GM18858 (cell line): ENCODE measurements around the gene ZNF490.

Experiments
- ATAC-seq: cut with Tn5 transposase; IDR thresholded peaks from one replicate; pipeline ENCODE4 v1.9.1; 2021; ENCODE audit not compliant: unreplicated experiment

The ZNF490 gene

GRCh38 chr19:12546068-12546467, 64.5 kb downstream of the ZNF490 start:
- no peak for ATAC-seq

- no peak for ATAC-seq
Measured at GRCh38 chr19:12545267-12545666, 65.3 kb downstream of the ZNF490 start.

DNA sequence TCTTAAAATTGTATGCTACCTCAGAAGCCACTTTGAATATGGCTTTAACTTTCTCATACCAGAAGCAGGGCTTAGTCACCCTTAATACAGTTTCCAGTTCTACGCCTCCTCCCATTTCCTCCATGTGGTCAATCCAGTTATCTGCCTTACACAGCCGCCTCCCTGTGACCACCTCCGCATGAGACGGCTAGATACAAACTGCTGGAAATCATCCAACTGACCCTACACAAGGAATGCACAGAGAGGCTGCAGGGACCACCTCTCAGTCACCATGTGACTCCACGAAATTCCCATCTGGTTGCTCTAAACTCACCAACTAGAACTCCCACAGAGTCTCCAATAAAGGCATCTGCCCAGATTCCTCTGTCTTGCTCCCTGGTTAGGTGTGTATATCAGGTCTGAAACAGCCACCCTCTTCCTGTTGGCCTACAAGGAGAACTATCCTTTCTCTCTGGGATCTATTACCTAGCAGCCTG, 66.2 kb downstream of the ZNF490 start:
- ATAC-seq: no peak

DNA sequence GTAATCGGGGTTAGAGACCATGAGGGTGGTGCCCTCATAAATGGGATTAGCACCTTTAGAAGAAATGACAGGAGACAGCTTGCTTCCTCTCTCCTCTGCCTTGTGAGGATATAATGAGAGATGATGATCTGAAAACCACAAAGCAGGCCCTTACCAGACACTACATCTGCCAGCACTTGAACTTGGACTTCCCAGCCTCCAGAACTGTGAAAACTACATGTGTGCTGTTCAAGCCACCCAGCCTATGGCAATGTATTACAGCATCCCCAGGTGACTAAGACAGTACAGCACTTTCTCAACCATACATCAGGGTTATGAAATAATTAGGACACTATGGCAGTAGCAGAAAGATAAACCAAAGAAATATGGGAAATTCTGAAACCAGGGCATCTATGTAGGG, 66.8 kb downstream of the ZNF490 start:
- no peak for ATAC-seq
